Measurements from ENCODE around the gene TMEM134.

Gene TMEM134

GRCh38 chr11:67500831-67501715, 32.0 kb upstream of the TMEM134 start:
- DNase-seq (ENCODE audit: extremely low read depth in 1 of 2, low read depth in 1 of 2): no peak

- no peak for DNase-seq (ENCODE audit: extremely low read depth in 1 of 2, low read depth in 1 of 2)
Observed at GRCh38 chr11:67500484-67500821, 31.4 kb upstream of the TMEM134 start.

GRCh38 chr11:67499808-67500483, 30.9 kb upstream of the TMEM134 start:
- DNase-seq (ENCODE audit: extremely low read depth in 1 of 2, low read depth in 1 of 2): no peak

- no peak for DNase-seq (ENCODE audit: extremely low read depth in 1 of 2, low read depth in 1 of 2)
Observed at GRCh38 chr11:67498544-67498972, 29.5 kb upstream of the TMEM134 start.

GRCh38 chr11:67497656-67498291, 28.7 kb upstream of the TMEM134 start:
- no peak for DNase-seq (ENCODE audit: extremely low read depth in 1 of 2, low read depth in 1 of 2)

GRCh38 chr11:67496113-67496512, 27.1 kb upstream of the TMEM134 start:
- no peak for DNase-seq (ENCODE audit: extremely low read depth in 1 of 2, low read depth in 1 of 2)

GRCh38 chr11:67495234-67496005, 26.4 kb upstream of the TMEM134 start:
- no peak for DNase-seq (ENCODE audit: extremely low read depth in 1 of 2, low read depth in 1 of 2)

GRCh38 chr11:67494371-67495233, 25.6 kb upstream of the TMEM134 start:
- DNase-seq (ENCODE audit: extremely low read depth in 1 of 2, low read depth in 1 of 2): no peak

- DNase-seq (ENCODE audit: extremely low read depth in 1 of 2, low read depth in 1 of 2): no peak
Observed at GRCh38 chr11:67493548-67494370, 24.7 kb upstream of the TMEM134 start.

GRCh38 chr11:67492801-67493547, 23.9 kb upstream of the TMEM134 start:
- no peak for DNase-seq (ENCODE audit: extremely low read depth in 1 of 2, low read depth in 1 of 2)

GRCh38 chr11:67492069-67492727, 23.1 kb upstream of the TMEM134 start:
- DNase-seq (ENCODE audit: extremely low read depth in 1 of 2, low read depth in 1 of 2): no peak

- no peak for DNase-seq (ENCODE audit: extremely low read depth in 1 of 2, low read depth in 1 of 2)
Observed at GRCh38 chr11:67491276-67492068, 22.4 kb upstream of the TMEM134 start.

- no peak for DNase-seq (ENCODE audit: extremely low read depth in 1 of 2, low read depth in 1 of 2)
Observed at GRCh38 chr11:67490727-67491065, 21.6 kb upstream of the TMEM134 start.

- no peak for DNase-seq (ENCODE audit: extremely low read depth in 1 of 2, low read depth in 1 of 2)
Observed at GRCh38 chr11:67489885-67490726, 21.1 kb upstream of the TMEM134 start.

GRCh38 chr11:67489203-67489884, 20.3 kb upstream of the TMEM134 start:
- no peak for DNase-seq (ENCODE audit: extremely low read depth in 1 of 2, low read depth in 1 of 2)
